ENCODE data around the gene HOXA6. TPM values are rescaled to one million over a fixed set of nuclear protein-coding genes. Genes with fewer than 3 reads are reported as not detected.

The HOXA6 gene
- polyA plus RNA-seq, 1 experiment: 0.77 TPM

GRCh38 chr7:27193335-27194001 is 45.9 kb upstream of the HOXA6 start:
- TF ChIP-seq CTCF (IDR thresholded peaks at IDR 0.05; ENCODE audit: insufficient read depth, low read depth, low read length): no peak
- ChIA-PET POLR2A (interaction anchor here (0.6 kb wide), 1 partner anchor 461 kb away, joined by 5 read pairs; no protein-coding TSS in a partner anchor), CTCF (interaction anchor here (0.6 to 12.5 kb wide), 5 partner anchors 10 to 581 kb away, joined by 3 to 187 read pairs (median 12); partner anchors contain the start of genes HOXA10 and HOXA9)
- H3K36me3 ChIP-seq (ENCODE audit: control insufficient read depth, insufficient read depth, low read length): peaks cover 2% of the 10 kb centered on the region
- no peak for DNase-seq (ENCODE audit: low read depth)
- H3K4me3 ChIP-seq (ENCODE audit: low read depth, low read length): peak overlapping the region; percentile 55
- no peaks in the 10 kb centered on the region for H3K27me3 ChIP-seq (ENCODE audit: control insufficient read depth, insufficient read depth, low read length)

- no peak for DNase-seq (ENCODE audit: low read depth)
- H3K36me3 ChIP-seq (ENCODE audit: control insufficient read depth, insufficient read depth, low read length): peaks cover 2% of the 10 kb centered on the region
- ChIA-PET CTCF (interaction anchor here (0.6 to 12.5 kb wide), 4 partner anchors 10 to 835 kb away, joined by 3 to 187 read pairs (median 7); partner anchors contain the start of genes HOXA10 and HOXA9), POLR2A (interaction anchor here (0.6 kb wide), 2 partner anchors 32 to 461 kb away, joined by 5 to 12 read pairs; no protein-coding TSS in a partner anchor)
- no peak for TF ChIP-seq CTCF (IDR thresholded peaks at IDR 0.05; ENCODE audit: insufficient read depth, low read depth, low read length)
- H3K4me3 ChIP-seq (ENCODE audit: low read depth, low read length): peak overlapping the region; percentile 55
- no peaks in the 10 kb centered on the region for H3K27me3 ChIP-seq (ENCODE audit: control insufficient read depth, insufficient read depth, low read length)
These were observed 45.2 kb upstream of the HOXA6 start for GRCh38 chr7:27192546-27193334.

GRCh38 chr7:27191833-27192545 is 44.4 kb upstream of the HOXA6 start:
- POLR2A ChIA-PET: interaction anchor here (0.6 kb wide), 1 partner anchor 31 kb away, joined by 12 read pairs; no protein-coding TSS in a partner anchor
- CTCF ChIA-PET: interaction anchor here (1.0 to 12.5 kb wide), 4 partner anchors 9 to 836 kb away, joined by 3 to 187 read pairs (median 7); partner anchors contain the start of genes HOXA10 and HOXA9
- no peaks in the 10 kb centered on the region for H3K27me3 ChIP-seq (ENCODE audit: control insufficient read depth, insufficient read depth, low read length)
- H3K36me3 ChIP-seq (ENCODE audit: control insufficient read depth, insufficient read depth, low read length): peaks cover 2% of the 10 kb centered on the region
- H3K4me3 ChIP-seq (ENCODE audit: low read depth, low read length): peak overlapping the region; percentile 55
- no peak for DNase-seq (ENCODE audit: low read depth)
- TF ChIP-seq CTCF (IDR thresholded peaks at IDR 0.05; ENCODE audit: insufficient read depth, low read depth, low read length): 0 out of 2 replicates have a peak, but pooled peaks have one; percentile 5

GRCh38 chr7:27191161-27191731 is 43.7 kb upstream of the HOXA6 start:
- Histone ChIP-seq H3K27me3 (ENCODE audit: control insufficient read depth, insufficient read depth, low read length) (no peaks in the 10 kb centered on the region), H3K4me3 (ENCODE audit: low read depth, low read length) (peak overlapping the region; percentile 55), H3K36me3 (ENCODE audit: control insufficient read depth, insufficient read depth, low read length) (peaks cover 2% of the 10 kb centered on the region)
- DNase-seq (ENCODE audit: low read depth): no peak
- no peak for TF ChIP-seq CTCF (IDR thresholded peaks at IDR 0.05; ENCODE audit: insufficient read depth, low read depth, low read length)
- CTCF ChIA-PET: interaction anchor here (0.9 to 12.5 kb wide), 7 partner anchors 9 to 906 kb away, joined by 3 to 187 read pairs (median 5); partner anchors contain the start of genes HOXA10, HOXA13 and HOXA9
- POLR2A ChIA-PET: interaction anchor here (0.6 to 1.0 kb wide), 4 partner anchors 11 to 1405 kb away, joined by 3 to 7 read pairs (median 3); no protein-coding TSS in a partner anchor

All from BJ (cell line).